HG02970 (cell line): ENCODE results near the gene LIN54.
A peak's percentile ranks its signal among the peaks of the same experiment; 100 is the strongest.
"Not testable (repeated sequence)": the region's sequence is repeated elsewhere in the genome, so short reads cannot be mapped to it uniquely, and the experiment has no call there.

Experiments used
- ATAC-seq: cut with Tn5 transposase; IDR thresholded peaks from one replicate; pipeline ENCODE4 v1.9.1; 2021; ENCODE audit warnings: mild to moderate bottlenecking, moderate library complexity, moderate number of reproducible peaks; ENCODE audit not compliant: unreplicated experiment, low FRiP score

The LIN54 gene

GRCh38 chr4:83010522-83011318, at the start of gene LIN54:
TSS of gene LIN54 (minus strand) at chr4:83010823. CDS start at chr4:82984844, 25,979 bp downstream.
- no peak for ATAC-seq

- ATAC-seq, result no peak
These were observed 44.3 kb upstream of the LIN54 start for GRCh38 chr4:83054928-83055327.

- not testable (repeated sequence) for ATAC-seq
These were observed 38.2 kb upstream of the LIN54 start for GRCh38 chr4:83048781-83049180.

GRCh38 chr4:83046693-83047473, 36.3 kb upstream of the LIN54 start:
- no peak for ATAC-seq

- no peak for ATAC-seq
These were observed 33.3 kb upstream of the LIN54 start for GRCh38 chr4:83043801-83044407.

- ATAC-seq, result not testable (repeated sequence)
These were observed 32.5 kb upstream of the LIN54 start for GRCh38 chr4:83043157-83043556.

GRCh38 chr4:83040269-83040668, 29.6 kb upstream of the LIN54 start:
- no peak for ATAC-seq

GRCh38 chr4:83036991-83037665, 26.5 kb upstream of the LIN54 start:
- ATAC-seq, result no peak

GRCh38 chr4:83034630-83035494, 24.2 kb upstream of the LIN54 start, which contains the start of gene COPS4:
TSS of gene COPS4 (plus strand) at chr4:83035183. CDS start at chr4:83035225, 42 bp downstream.
- peak; percentile 97 for ATAC-seq

GRCh38 chr4:83029688-83030087, 19.1 kb upstream of the LIN54 start:
- ATAC-seq, result no peak

GRCh38 chr4:83028976-83029375, 18.4 kb upstream of the LIN54 start:
- no peak for ATAC-seq

- no peak for ATAC-seq
These were observed 14.9 kb upstream of the LIN54 start for GRCh38 chr4:83025563-83025962.

GRCh38 chr4:83024233-83024632, 13.6 kb upstream of the LIN54 start:
- no peak for ATAC-seq

- not testable (repeated sequence) for ATAC-seq
These were observed 13.0 kb upstream of the LIN54 start for GRCh38 chr4:83023599-83023998.

GRCh38 chr4:83022724-83023450, 12.3 kb upstream of the LIN54 start:
- no peak for ATAC-seq

- no peak for ATAC-seq
These were observed 9.3 kb upstream of the LIN54 start for GRCh38 chr4:83019794-83020494.

- ATAC-seq, result no peak
These were observed 3.3 kb upstream of the LIN54 start for GRCh38 chr4:83013902-83014301.

GRCh38 chr4:83013420-83013867, 2.8 kb upstream of the LIN54 start:
- no peak for ATAC-seq
